ENCODE measurements around the gene TLCD1. TPM values are rescaled to one million over a fixed set of nuclear protein-coding genes. Genes with fewer than 3 reads are reported as not detected.

TLCD1 gene
- total and polyA plus RNA-seq, 7 donors = 0.68 to 2.4 (median 1.1) TPM; not detected in 1

DNA sequence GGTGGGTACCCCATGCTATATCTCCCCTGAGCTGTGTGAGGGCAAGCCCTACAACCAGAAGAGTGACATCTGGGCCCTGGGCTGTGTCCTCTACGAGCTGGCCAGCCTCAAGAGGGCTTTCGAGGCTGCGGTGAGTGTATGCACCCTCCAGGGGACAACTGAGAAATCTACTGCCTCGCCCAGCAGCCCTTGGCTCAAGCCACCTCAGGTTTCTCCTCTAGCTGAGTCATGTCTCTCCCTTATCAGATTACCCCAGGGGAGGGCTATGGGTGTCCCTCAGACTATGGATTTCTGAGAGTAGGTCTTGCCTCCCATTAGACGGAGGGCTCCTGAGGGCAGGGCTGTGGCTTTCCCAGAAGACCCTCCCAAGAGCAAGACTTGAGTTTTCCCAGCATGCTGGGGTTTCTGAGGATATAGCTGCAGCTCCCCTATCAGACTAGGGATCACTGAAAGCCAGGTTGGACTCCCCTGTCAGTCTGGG, 9.2 kb upstream of the TLCD1 start:
- DNase-seq (no peak), ATAC-seq (peak; percentile 75 to 93 (median 90))
- Histone ChIP-seq H3K27ac (no peak overlapping the region), H3K4me1 (no peaks in the 10 kb centered on the region), H3K36me3 (ENCODE audit: insufficient read depth in 1 of 2, low read depth in 1 of 2) (no peaks in the 10 kb centered on the region), H3K9me3 (no peaks in the 10 kb centered on the region), H3K27me3 (ENCODE audit: insufficient read depth in 3 of 3, low read length in 2 of 3) (no peaks in the 10 kb centered on the region), H3K4me3 (no peak overlapping the region)
- 40 to 60% (median 46%) methylated on average over 5 of the region's 5 CpGs for WGBS, 3 donors
- TF ChIP-seq, protein P1, sequence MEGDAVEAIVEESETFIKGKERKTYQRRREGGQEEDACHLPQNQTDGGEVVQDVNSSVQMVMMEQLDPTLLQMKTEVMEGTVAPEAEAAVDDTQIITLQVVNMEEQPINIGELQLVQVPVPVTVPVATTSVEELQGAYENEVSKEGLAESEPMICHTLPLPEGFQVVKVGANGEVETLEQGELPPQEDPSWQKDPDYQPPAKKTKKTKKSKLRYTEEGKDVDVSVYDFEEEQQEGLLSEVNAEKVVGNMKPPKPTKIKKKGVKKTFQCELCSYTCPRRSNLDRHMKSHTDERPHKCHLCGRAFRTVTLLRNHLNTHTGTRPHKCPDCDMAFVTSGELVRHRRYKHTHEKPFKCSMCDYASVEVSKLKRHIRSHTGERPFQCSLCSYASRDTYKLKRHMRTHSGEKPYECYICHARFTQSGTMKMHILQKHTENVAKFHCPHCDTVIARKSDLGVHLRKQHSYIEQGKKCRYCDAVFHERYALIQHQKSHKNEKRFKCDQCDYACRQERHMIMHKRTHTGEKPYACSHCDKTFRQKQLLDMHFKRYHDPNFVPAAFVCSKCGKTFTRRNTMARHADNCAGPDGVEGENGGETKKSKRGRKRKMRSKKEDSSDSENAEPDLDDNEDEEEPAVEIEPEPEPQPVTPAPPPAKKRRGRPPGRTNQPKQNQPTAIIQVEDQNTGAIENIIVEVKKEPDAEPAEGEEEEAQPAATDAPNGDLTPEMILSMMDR (IDR thresholded peaks at IDR 0.05) = no peak
- intact Hi-C loops (cut with DNase I) = no loop called here

DNA sequence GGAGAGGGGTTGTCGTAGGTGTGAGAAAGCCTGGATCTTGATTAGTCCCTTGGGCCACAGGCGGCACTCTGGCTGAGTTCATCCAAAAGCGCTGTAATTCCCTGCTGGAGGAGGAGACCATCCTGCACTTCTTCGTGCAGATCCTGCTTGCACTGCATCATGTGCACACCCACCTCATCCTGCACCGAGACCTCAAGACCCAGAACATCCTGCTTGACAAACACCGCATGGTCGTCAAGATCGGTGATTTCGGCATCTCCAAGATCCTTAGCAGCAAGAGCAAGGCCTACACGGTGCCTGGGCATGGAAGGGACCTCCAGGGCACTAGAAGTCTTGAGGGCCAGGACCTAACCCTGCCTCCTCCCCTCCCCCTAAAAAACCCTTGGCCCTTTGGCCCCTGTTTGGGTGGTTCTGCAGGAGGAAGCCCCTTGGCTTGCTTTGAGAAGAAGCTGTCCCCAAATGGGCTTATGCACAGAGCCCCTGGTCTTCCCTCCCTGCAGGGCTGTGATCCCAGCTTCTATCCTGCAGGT, 8.7 kb upstream of the TLCD1 start:
- Histone ChIP-seq H3K27me3 (ENCODE audit: insufficient read depth in 3 of 3, low read length in 2 of 3) (no peaks in the 10 kb centered on the region), H3K4me1 (no peaks in the 10 kb centered on the region), H3K36me3 (ENCODE audit: insufficient read depth in 1 of 2, low read depth in 1 of 2) (no peaks in the 10 kb centered on the region), H3K9me3 (no peaks in the 10 kb centered on the region), H3K4me3 (no peak overlapping the region), H3K27ac (no peak overlapping the region)
- WGBS, 3 donors = 86 to 89% (median 86%) methylated on average over 10 of the region's 10 CpGs
- no peak for ATAC-seq
- intact Hi-C loops (cut with DNase I) = no loop called here
- no peak for DNase-seq
- TF ChIP-seq, protein P1 (IDR thresholded peaks at IDR 0.05) = no peak

- Histone ChIP-seq H3K27ac (no peak overlapping the region), H3K4me1 (no peaks in the 10 kb centered on the region), H3K9me3 (no peaks in the 10 kb centered on the region), H3K27me3 (ENCODE audit: insufficient read depth in 3 of 3, low read length in 2 of 3) (no peaks in the 10 kb centered on the region), H3K36me3 (ENCODE audit: insufficient read depth in 1 of 2, low read depth in 1 of 2) (no peaks in the 10 kb centered on the region), H3K4me3 (no peak overlapping the region)
- WGBS, 3 donors = 87 to 96% (median 92%) methylated on average over 1 of the region's 1 CpG
- DNase-seq (no peak), ATAC-seq (no peak)
- TF ChIP-seq, protein P1 (IDR thresholded peaks at IDR 0.05) = no peak
- intact Hi-C loops (cut with DNase I) = no loop called here
These were observed 7.3 kb upstream of the TLCD1 start for GRCh38 chr17:28733346-28733745.

DNA sequence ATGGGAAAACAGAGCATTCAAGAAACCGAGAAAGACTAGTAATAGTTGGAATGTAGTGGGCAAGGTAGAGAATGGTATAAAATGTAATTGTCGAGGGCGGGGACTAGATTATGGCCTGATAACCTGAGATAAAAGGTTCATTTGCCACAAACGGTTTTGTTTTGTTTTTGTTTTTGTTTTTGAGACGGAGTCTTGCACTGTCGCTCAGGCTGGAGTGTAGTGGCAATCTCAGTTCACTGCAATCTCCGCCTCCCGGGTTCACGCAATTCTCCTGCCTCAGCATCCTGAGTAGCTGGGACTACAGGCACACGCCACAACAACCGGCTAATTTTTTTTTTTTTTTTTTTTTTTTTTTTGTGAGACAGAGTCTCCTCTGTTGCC, 3.9 kb upstream of the TLCD1 start:
- TF ChIP-seq, protein P1 (IDR thresholded peaks at IDR 0.05) = no peak
- DNase-seq (no peak), ATAC-seq (no peak)
- Histone ChIP-seq H3K4me1 (peaks cover 17% of the 10 kb centered on the region), H3K36me3 (ENCODE audit: insufficient read depth in 1 of 2, low read depth in 1 of 2) (peaks cover 0 to under 1% of the 10 kb centered on the region in 2 donors), H3K9me3 (no peaks in the 10 kb centered on the region), H3K27me3 (ENCODE audit: insufficient read depth in 3 of 3, low read length in 2 of 3) (no peaks in the 10 kb centered on the region), H3K4me3 (no peak overlapping the region), H3K27ac (no peak overlapping the region)
- 83 to 92% (median 87%) methylated on average over 11 of the region's 11 CpGs for WGBS, 3 donors
- intact Hi-C loops (cut with DNase I) = loop anchor here (2.0 to 10.0 kb wide), 4 partner anchors 13 to 385 kb away; partner anchors contain the start of gene DHRS13 (in 1 of the 2)
